Ovary (tissue), 3 donors: ENCODE data around the gene DRAM1.

Experiments used
- CTCF ChIP-seq, 3 donors: fragments of 450-650 bp in 2 of 3; fragments of 200-600 bp in 1 of 3; IDR thresholded peaks; one replicate each; pipeline versions ENCODE4 v1.5.1 to v1.8.0; 2016 to 2022; ENCODE audit warnings: antibody characterized with exemption in 3 of 3, mild to moderate bottlenecking in 1 of 3
- EP300 ChIP-seq: sonication (generic); formaldehyde crosslinking; IDR thresholded peaks from one replicate; pipeline ENCODE4 v1.6.1; 2017; ENCODE audit warnings: antibody characterized with exemption
- POLR2A ChIP-seq: fragments of 450-650 bp; IDR thresholded peaks from one replicate; pipeline ENCODE4 v1.6.1; 2017; ENCODE audit warnings: antibody characterized with exemption, mild to moderate bottlenecking, moderate library complexity
- donor health status: DM: no; HTN: no; CAD: no.

DNA sequence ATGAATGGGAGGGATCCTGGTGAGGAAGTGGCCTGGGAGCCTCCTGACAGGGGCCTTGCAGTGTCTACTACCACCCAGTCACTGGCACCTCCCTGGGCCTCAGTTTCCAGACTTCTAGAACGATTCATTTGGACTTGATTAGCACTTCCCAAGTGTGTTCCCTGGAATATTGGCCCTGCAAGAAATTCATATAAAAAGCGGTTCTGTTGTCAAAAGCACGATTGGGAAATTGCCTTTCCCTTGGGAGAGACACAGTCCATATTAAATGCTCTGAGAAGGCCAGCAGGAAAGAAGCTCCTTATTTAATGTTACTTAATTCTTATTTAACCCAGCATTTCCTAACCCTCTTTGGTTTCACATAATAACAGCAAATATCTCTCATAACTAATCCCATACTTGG, 61.9 kb downstream of the DRAM1 start:
- no peak for TF ChIP-seq POLR2A
- TF ChIP-seq EP300 = no peak
- no peak for TF ChIP-seq CTCF (IDR thresholded peaks at IDR 0.05)
